GM12865 (cell line): ENCODE data around the gene MS4A10.
A peak's percentile ranks its signal among the peaks of the same experiment; 100 is the strongest.

Experiments
- DNase-seq: peaks from one replicate; pipeline ENCODE4 v3.0.0; 2010; ENCODE audit warnings: low read depth
- H3K4me3 ChIP-seq: 2 replicates; pipeline ENCODE4 v1.5.1; 2011; ENCODE audit warnings: mild to moderate bottlenecking, low read depth, low read length, control low read depth
- CTCF ChIP-seq: IDR thresholded peaks from 2 replicates; pipeline ENCODE4 v1.5.1; 2011; ENCODE audit warnings: low read length, control low read depth, low read depth, inconsistent platforms; ENCODE audit not compliant: insufficient read depth; ENCODE audit errors: missing control alignments

MS4A10 gene

DNA sequence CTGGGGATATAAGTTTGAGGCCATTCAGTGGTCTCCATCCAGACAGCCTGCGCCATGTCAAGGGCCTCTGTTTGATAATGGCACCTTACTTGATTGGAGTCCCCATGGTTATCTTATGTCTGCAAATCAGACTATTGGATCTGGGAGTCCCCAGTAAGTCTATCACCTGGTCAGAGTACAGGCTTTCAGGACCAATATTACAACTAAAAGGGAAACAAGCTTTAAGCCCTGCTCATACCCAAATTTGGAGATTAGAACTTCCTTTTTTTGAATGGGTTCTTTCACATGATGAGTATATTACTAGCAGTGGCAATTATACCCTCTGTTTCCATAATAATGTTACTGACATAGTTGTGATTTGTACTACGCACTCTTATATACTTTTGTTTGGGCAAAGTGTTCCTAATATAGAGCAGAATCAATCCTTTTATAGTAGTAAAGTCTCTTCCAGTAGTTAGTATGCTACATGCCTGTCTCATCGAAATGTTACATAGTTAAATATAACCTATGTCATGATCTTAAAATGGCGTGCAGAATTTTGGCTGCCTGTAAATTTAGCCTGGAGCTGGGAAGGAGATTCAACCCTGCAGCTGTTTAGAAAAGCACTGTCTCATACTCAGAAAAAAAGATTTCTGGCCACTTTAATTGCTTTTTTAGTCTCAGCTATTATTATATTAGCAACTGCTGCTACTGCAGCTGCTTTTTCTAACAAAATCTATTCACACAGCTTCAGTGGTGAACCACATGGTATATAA lies 23.5 kb upstream of the MS4A10 start:
- TF ChIP-seq CTCF = no peak
- peak; percentile 72 for DNase-seq

DNA sequence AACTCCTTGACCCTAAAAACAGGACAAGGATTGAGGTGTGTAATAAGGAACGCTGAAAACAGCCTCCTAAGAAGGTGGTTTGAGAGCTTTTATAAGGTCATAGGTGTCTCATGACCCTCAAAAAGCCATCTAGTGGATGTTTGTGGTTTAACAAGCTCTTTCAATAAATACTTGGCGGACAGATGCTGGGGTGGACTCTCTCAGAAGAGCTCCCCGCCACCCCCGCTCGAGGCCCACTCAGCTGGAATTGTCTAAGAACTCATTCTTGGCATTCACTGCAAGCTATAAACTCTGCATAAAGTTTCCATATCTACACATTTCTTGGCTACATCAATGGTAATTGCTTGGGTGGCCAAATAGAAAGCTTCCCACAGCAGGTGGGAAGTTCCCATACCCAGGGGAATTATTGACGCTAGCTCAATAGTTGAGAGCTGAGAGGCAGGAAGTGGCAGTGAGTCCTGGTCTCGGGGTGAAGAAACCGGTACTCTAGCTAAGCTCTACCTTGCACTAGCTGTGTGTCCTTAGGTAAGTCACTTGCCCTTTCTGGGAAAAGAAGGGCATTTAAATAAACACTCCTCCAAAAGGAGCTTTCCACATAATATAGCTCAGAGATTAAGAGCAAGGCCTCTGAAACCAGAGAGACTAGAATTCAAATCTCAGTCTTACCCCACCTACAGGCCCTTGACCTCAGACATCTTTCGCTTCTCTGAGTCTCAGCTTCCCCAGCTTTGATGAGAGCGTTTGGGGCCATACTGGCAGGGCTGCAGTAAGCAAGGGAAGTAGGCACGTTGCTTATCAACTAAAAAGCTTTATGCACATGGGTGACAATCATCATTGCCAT lies 22.1 kb upstream of the MS4A10 start:
- TF ChIP-seq CTCF = peak; percentile 59
- peak overlapping the region; percentile 47 for H3K4me3 ChIP-seq
- peak; percentile 95 for DNase-seq

More for the DNA sequence above, 23.5 kb upstream of the MS4A10 start:
- H3K4me3 ChIP-seq = no peak overlapping the region

- peak overlapping the region; percentile 47 for H3K4me3 ChIP-seq
- DNase-seq = peak; percentile 76
- peak; percentile 42 for TF ChIP-seq CTCF
Measured at GRCh38 chr11:60763692-60764369, 21.3 kb upstream of the MS4A10 start.

- no peak for TF ChIP-seq CTCF
- peak overlapping the region; percentile 47 for H3K4me3 ChIP-seq
- peak; percentile 94 for DNase-seq
Measured at GRCh38 chr11:60764879-60765278, 20.3 kb upstream of the MS4A10 start.

DNA sequence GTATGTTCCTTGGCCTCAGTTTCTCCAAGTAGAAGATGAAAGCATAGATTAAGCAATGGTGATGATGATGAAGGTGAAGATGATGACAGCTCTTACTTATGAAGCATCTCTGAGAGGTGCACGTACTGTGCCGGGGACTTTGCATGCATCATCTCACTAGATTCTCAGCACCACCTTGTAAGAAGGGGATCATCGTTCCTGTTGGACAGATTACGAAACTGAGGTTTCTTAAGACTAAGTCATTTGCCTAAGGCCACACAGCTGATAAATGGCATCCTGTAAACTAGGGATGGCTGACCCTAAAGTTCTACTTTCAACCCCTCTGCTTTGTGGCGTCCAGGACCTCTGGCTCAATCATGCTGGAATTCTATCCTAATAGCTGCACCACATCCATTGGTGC lies 19.8 kb upstream of the MS4A10 start:
- peak; percentile 84 for DNase-seq
- H3K4me3 ChIP-seq = peak overlapping the region; percentile 3; the same call in 1 of the 2 replicates
- TF ChIP-seq CTCF = no peak

DNA sequence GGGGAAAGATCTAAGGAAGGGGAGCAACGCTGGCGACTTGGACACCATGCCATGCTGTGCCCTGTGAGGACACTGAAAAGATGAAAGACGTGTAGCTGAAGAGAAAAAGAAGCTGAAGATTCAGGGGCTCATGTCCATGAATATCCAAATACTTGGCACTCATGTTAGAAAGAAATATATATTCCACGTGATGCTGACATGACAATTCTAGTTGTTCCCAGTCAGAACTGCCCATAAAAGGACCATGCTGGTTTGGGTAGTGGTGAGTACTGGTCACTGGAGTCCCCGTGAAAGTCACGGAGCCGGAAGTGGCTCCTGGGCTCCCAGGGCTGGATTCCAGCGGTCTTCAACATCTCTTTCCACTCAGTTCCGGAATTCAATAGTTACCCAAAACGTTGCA lies 18.6 kb upstream of the MS4A10 start:
- no peak overlapping the region for H3K4me3 ChIP-seq
- TF ChIP-seq CTCF = no peak
- DNase-seq = no peak
